Neuron (in vitro differentiated cells): ENCODE results near the gene CDKN2AIP.
"Not testable (repeated sequence)": the region's sequence is repeated elsewhere in the genome, so short reads cannot be mapped to it uniquely, and the experiment has no call there.

ENCODE experiments used
- H2AFZ ChIP-seq: one replicate; pipeline ENCODE4 v1.6.1; 2013; ENCODE audit warnings: low read depth, mild to moderate bottlenecking, inconsistent platforms, low read length, moderate library complexity
- H3K27me3 ChIP-seq: one replicate; pipeline ENCODE4 v1.6.1; 2013; ENCODE audit warnings: low read length; ENCODE audit not compliant: insufficient read depth
- H3K36me3 ChIP-seq: one replicate; pipeline ENCODE4 v1.6.1; 2013; ENCODE audit warnings: low read length; ENCODE audit not compliant: insufficient read depth
- H3K4me1 ChIP-seq: one replicate; pipeline ENCODE4 v1.6.1; 2013; ENCODE audit warnings: low read length; ENCODE audit not compliant: insufficient read depth
- H3K4me3 ChIP-seq: 2 replicates; pipeline ENCODE4 v1.5.1; 2013; ENCODE audit warnings: mild to moderate bottlenecking, low read length, moderate library complexity
- H3K9me3 ChIP-seq: one replicate; pipeline ENCODE4 v1.6.1; 2013; ENCODE audit warnings: low read length

CDKN2AIP gene

DNA sequence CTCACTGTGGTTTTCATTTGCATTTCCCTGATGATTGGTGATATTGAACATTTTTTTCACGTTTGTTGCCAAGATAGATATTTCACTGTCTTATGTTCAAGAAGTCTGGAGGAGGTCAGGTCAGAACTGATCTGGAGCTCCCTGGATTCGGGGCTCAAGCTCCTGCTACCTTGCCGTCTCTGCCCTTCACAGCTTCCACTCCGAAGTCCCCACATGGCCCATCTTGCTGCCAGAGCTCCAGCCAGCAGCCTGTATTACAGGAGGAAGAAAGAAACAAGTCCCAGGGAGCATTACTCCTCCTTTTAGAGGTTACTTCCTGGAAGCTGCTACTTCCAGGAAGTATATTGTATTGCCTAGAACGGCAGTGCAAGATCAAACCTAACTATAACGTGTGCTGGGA lies 17.9 kb upstream of the CDKN2AIP start:
- Histone ChIP-seq H2AFZ (no peak overlapping the region), H3K27me3 (no peaks in the 10 kb centered on the region), H3K9me3 (no peaks in the 10 kb centered on the region), H3K4me1 (no peaks in the 10 kb centered on the region), H3K36me3 (no peaks in the 10 kb centered on the region), H3K4me3 (no peak overlapping the region)

DNA sequence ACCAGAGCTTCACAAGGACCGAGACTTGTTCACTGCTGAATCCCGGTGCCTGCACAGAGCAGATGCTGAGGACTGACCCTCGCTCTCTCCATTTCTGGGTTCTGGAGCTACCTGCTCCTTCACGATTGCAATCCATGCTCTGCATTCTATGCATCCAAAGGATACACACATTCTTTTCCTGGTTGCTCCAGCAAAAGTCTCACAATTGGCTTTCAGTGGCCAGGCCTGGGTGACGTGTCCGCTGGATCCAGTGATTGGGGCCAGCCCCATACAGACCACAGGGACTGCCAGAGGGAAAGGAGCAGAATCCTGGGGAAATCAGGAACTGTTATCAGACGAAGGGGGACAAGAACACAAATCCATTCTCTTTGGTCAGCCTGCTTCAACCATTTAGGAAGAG lies 14.9 kb upstream of the CDKN2AIP start:
- Histone ChIP-seq H3K4me1 (no peaks in the 10 kb centered on the region), H3K27me3 (no peaks in the 10 kb centered on the region), H2AFZ (no peak overlapping the region), H3K9me3 (peaks cover 2% of the 10 kb centered on the region), H3K4me3 (no peak overlapping the region), H3K36me3 (no peaks in the 10 kb centered on the region)

DNA sequence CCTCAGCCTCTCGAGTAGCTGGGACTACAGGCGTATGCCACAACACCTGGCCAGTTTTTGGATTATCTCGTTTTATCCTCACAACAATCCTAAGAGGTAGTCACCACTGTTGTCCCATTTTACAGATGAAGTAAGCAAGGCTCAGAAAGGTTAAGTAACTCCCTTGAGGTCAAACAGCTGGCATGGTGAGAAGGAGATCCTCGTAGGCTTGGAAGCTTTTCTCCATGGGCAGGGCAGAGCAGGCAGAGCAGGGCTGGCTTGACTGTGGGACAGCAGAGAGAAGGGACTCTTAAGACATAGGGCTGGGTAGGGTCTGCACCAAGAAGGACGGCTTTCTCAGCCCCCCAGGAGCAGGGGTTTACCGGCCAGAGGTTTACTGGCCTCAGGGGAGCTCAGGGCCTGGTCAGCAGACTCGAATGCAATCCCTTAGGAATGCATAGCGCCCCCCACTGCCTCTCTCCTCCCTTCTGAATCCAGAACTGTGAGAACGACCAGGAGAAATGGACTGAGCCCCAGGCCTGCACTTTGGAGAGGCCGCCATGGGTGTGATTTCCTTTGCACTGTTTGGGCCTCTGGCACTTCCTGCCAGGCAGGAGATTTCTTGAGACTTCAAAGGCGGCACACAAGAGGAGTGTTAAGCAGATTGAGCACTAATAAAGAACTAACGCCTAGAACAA lies 14.0 kb upstream of the CDKN2AIP start:
- Histone ChIP-seq H3K36me3 (no peaks in the 10 kb centered on the region), H3K4me1 (peaks cover 4% of the 10 kb centered on the region), H3K9me3 (peaks cover 2% of the 10 kb centered on the region), H3K4me3 (no peak overlapping the region), H3K27me3 (no peaks in the 10 kb centered on the region), H2AFZ (peak overlapping the region; percentile 89)

DNA sequence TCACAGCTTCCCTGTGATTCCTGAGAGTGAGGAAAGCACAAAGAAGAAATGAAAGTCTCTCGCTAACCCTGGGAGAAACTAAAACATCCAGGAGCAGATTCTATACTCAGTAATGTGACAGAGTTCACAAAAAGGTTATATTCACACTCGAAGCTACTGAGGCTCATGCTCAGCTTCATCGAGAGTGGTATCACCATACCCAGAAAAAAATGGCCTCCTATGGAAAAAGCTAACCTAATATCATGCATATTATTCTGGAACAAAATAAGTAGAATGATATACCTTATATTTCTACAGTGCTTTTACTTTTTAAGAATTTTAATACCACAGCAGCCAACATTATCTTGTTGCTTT lies 13.5 kb upstream of the CDKN2AIP start:
- Histone ChIP-seq H3K27me3 (no peaks in the 10 kb centered on the region), H3K4me1 (peaks cover 4% of the 10 kb centered on the region), H3K4me3 (no peak overlapping the region), H2AFZ (peak overlapping the region; percentile 89), H3K9me3 (peaks cover 2% of the 10 kb centered on the region), H3K36me3 (no peaks in the 10 kb centered on the region)

DNA sequence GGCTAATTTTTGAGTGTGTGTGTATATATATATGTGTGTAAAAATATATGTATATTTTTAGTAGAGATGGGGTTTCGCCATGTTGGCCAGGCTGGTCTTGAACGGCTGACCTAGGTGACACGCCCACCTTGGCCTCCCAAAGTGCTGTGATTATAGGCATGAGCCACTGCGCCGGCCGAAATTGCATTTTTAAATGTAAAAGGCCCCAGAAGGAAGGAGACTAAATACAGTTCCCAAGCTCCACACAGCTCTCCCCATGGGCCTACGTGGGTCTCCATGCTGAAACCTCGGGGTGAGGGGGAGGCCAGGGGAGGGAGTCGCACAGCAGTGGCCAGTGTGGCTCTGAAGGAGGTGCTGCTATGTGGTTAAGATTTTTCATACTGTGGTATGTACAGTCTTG lies 12.8 kb upstream of the CDKN2AIP start:
- peaks cover 2% of the 10 kb centered on the region for H3K9me3 ChIP-seq
- no peak overlapping the region for H2AFZ ChIP-seq
- no peaks in the 10 kb centered on the region for H3K27me3 ChIP-seq
- no peaks in the 10 kb centered on the region for H3K36me3 ChIP-seq
- peaks cover 4% of the 10 kb centered on the region for H3K4me1 ChIP-seq
- H3K4me3 ChIP-seq, result no peak overlapping the region

DNA sequence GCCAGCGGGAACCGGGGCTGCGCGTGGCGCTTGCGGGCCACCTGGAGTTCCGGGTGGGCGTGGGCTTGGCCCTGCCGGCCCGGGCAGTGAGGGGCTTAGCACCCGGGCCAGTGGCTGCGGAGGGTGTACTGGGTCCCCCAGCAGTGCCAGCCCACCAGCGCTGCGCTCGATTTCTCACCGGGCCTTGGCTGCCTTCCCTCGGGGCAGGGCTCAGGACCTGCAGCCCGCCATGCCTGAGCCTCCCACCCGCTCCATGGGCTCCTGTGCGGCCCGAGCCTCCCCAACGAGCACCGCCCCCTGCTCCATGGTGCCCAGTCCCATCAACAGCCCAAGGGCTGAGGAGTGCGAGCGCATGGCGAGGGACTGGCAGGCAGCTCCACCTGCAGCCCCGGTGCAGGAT lies 11.3 kb upstream of the CDKN2AIP start:
- not testable (repeated sequence) for H3K27me3 ChIP-seq, H3K4me1 ChIP-seq, H3K9me3 ChIP-seq, H3K36me3 ChIP-seq, H2AFZ ChIP-seq, H3K4me3 ChIP-seq

DNA sequence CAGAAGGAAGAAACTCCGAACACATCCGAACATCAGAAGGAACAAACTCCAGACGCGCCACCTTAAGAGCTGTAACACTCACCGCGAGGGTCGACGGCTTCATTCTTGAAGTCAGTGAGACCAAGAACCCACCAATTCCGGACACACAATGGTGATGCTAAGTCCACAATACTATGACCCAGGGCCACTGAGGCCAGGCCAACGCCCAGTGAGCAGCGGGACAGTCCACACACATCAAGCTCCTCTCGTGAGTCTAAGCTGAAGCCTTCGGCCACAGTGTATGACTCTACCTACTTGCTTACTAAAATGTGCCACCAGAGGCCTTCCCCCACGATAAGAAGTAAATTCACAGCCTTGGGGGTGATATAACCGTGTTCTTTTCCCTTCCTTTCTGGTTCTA lies 10.2 kb upstream of the CDKN2AIP start:
- H2AFZ ChIP-seq, result no peak overlapping the region
- H3K4me1 ChIP-seq, result peaks cover 4% of the 10 kb centered on the region
- H3K36me3 ChIP-seq, result no peaks in the 10 kb centered on the region
- no peak overlapping the region for H3K4me3 ChIP-seq
- H3K27me3 ChIP-seq, result no peaks in the 10 kb centered on the region
- H3K9me3 ChIP-seq, result peaks cover 2% of the 10 kb centered on the region

DNA sequence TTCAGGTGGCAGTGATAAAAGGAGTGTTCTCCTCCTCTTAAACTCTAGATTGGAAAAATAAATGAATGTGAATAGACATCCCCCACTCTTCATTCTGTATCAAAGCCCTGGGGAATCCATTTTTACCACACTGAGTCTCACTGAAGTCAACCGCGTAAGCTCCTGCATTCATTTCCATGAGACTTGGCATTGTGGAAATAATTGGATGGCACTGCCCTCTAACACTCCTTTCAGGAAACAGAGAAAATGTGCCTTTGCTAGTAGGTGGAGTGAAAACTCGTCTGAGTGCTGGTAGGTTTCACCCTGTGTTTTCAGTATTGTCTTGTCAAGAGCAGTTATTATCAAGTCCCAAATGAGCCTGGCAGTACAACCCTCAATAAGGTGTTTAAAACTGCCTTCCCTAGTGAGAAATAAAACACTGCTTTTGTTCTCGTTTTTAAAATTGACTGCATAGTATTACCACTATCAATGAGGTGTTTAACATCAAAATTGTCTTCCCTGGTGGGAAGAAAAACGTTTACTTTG lies 9.7 kb upstream of the CDKN2AIP start:
- H3K4me3 ChIP-seq, result no peak overlapping the region

DNA sequence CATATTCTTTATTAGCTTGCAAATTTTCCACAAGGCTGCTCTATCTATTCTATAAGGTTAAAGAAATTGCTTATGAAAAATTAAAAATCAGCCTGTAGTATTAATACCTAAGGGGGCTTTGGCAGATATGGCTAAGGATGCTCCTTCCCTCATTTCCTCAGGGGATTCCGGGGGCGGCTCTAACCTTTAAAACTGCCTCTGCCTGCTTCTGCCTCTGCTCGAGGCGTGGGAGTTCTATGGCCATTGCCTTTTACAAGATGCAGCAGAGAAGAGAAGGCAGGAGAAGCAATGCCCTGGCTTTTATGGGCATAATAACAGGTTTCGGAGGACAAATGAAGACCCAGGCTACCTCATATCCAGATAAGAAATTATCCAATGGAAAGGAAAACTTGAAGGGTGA lies 8.6 kb upstream of the CDKN2AIP start:
- Histone ChIP-seq H2AFZ (no peak overlapping the region), H3K9me3 (peaks cover 2% of the 10 kb centered on the region), H3K4me3 (no peak overlapping the region), H3K36me3 (no peaks in the 10 kb centered on the region), H3K27me3 (no peaks in the 10 kb centered on the region), H3K4me1 (peaks cover 4% of the 10 kb centered on the region)

More for the DNA sequence above, 9.7 kb upstream of the CDKN2AIP start:
- H3K4me1 ChIP-seq, result peaks cover 4% of the 10 kb centered on the region
- no peak overlapping the region for H2AFZ ChIP-seq
- H3K36me3 ChIP-seq, result no peaks in the 10 kb centered on the region
- peaks cover 2% of the 10 kb centered on the region for H3K9me3 ChIP-seq
- H3K27me3 ChIP-seq, result no peaks in the 10 kb centered on the region

DNA sequence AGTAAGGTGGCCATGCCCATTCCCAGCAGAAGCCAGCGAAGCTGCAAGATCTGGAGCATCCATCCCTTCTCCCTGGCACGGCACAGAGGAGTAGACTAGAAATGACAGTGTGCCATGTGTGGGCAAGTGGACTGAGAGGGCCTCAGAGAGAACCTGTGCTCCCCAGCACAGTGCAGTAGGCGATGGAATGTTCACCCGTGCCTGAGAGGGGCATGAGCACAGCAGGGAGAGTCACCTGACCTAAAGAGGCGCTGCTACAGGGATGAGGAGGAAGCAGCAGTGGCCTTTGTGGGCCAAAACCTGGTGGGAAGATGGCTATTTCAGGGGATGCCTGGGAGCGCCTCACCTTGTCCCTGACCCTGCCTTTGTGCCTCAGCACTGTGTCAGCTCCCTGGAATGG lies 8.0 kb upstream of the CDKN2AIP start:
- no peak overlapping the region for H2AFZ ChIP-seq
- H3K36me3 ChIP-seq, result no peaks in the 10 kb centered on the region
- no peak overlapping the region for H3K4me3 ChIP-seq
- no peaks in the 10 kb centered on the region for H3K27me3 ChIP-seq
- peaks cover 4% of the 10 kb centered on the region for H3K4me1 ChIP-seq
- peaks cover 2% of the 10 kb centered on the region for H3K9me3 ChIP-seq

DNA sequence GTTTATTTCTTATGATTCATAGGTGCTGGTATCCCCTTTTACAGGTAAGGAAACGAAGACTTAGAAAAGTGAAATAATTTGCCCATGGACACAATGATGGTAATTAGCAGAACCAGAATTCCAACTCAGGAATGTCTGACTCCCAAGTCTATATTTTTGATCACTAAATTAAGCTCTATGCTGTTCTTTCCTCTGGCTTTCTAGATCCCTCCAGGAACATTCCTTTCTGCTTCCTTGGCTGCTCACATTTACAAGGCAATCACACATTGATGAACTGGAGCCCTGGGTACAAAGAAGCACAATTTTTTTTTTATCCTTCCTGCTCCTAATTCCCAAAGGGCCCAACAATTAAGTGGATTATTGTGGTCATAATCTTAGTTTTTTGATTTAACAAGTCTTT lies 7.0 kb upstream of the CDKN2AIP start:
- H3K4me3 ChIP-seq, result no peak overlapping the region
- peaks cover 2% of the 10 kb centered on the region for H3K9me3 ChIP-seq
- H3K36me3 ChIP-seq, result no peaks in the 10 kb centered on the region
- no peak overlapping the region for H2AFZ ChIP-seq
- peaks cover 4% of the 10 kb centered on the region for H3K4me1 ChIP-seq
- no peaks in the 10 kb centered on the region for H3K27me3 ChIP-seq

DNA sequence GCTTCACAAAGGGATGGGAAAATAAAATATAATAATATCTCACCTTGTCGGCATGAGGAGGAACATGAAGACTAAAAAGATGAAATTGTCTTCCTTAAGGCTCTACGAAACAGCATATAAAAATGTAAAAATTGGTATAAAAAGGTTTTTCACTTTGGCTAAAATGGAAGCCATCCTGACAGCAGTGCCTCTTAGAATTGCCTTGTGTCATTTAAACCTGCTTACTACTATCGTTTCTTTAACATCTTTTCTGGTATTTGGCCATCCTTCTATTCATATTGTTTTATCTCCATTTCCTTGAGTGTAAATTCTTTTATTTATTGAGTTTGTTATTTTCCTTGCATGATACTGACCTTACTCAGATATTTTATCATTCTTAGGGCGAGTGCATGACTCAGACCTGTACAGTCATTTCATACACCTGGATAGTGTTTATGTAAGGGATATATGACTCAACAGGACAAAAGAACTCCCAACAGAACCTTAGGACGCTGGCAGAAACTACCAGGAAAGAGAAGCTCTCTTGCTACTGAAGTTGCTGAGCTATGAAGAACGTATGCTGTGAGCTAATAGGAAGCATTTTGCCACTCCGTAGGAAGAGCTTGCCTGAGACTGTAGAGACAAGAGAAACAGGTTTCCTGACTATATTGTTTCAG lies 5.8 kb upstream of the CDKN2AIP start:
- H3K27me3 ChIP-seq, result no peaks in the 10 kb centered on the region
- no peak overlapping the region for H2AFZ ChIP-seq
- no peaks in the 10 kb centered on the region for H3K36me3 ChIP-seq
- no peaks in the 10 kb centered on the region for H3K9me3 ChIP-seq
- H3K4me3 ChIP-seq, result no peak overlapping the region
- peaks cover 7% of the 10 kb centered on the region for H3K4me1 ChIP-seq

DNA sequence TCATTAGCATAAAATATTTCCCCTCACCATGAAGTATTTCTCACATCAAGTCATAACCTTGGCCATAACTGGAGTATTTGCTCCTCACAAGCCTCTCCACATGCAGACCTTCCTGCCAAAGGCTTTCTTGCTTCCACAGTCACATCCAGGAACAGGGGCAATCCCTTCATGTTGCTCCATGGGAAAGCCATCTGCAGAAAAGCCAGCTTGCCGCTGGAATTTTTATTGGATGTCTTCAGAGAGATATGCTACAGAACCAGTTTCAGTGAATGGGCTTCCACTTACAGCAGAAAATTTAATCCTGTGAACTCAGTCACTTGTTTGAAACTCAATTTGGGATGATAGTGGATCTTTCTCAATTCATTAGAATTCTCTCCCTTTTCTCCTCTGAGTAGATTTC lies 3.2 kb upstream of the CDKN2AIP start:
- no peaks in the 10 kb centered on the region for H3K27me3 ChIP-seq
- H3K4me1 ChIP-seq, result peaks cover 14% of the 10 kb centered on the region
- no peaks in the 10 kb centered on the region for H3K9me3 ChIP-seq
- no peak overlapping the region for H2AFZ ChIP-seq
- no peak overlapping the region for H3K4me3 ChIP-seq
- H3K36me3 ChIP-seq, result peaks cover 6% of the 10 kb centered on the region
